ENCODE results near the gene ECI2. TPM values are rescaled to one million over a fixed set of nuclear protein-coding genes. Genes with fewer than 3 reads are reported as not detected.

The ECI2 gene
- total and polyA plus RNA-seq, 2 donors (not counting 1 experiment from before 2014, with no cell fraction given): 15.2 to 28.3 TPM

- TF ChIP-seq CTCF (IDR thresholded peaks at IDR 0.05) (no peak), EZH2 (IDR thresholded peaks at IDR 0.05; ENCODE audit: borderline replicate concordance, insufficient read depth, low read depth, low read length, poor library complexity, severe bottlenecking) (no peak)
- ATAC-seq (ENCODE audit: low read depth) (no peak), DNase-seq (no peak)
- Histone ChIP-seq H3K9ac (ENCODE audit: low read length) (no peak overlapping the region), H2AFZ (ENCODE audit: insufficient read depth, low read depth, low read length, poor library complexity, severe bottlenecking) (no peak overlapping the region), H3K79me2 (ENCODE audit: control insufficient read depth, insufficient read depth, low read length) (no peaks in the 10 kb centered on the region), H4K20me1 (ENCODE audit: control insufficient read depth, insufficient read depth, low read length, poor library complexity, severe bottlenecking) (no peaks in the 10 kb centered on the region), H3K27me3 (replicated peaks in 1 of 4; ENCODE audit: control extremely low read depth in 1 of 4, control insufficient read depth in 3 of 4, insufficient read depth in 4 of 4, low read length in 3 of 4) (no peaks in the 10 kb centered on the region), H3K9me3 (ENCODE audit: control extremely low read depth in 1 of 3, control insufficient read depth in 2 of 3, insufficient read depth in 1 of 3, low read length in 2 of 3) (peaks cover 0 to 9% (median 0%) of the 10 kb centered on the region in 3 donors), H3K4me3 (ENCODE audit: control extremely low read depth in 1 of 5, extremely low read depth in 1 of 5, insufficient read depth in 1 of 5, low read depth in 2 of 5, low read length in 4 of 5) (no peak overlapping the region), H3K4me1 (ENCODE audit: control insufficient read depth in 2 of 2, insufficient read depth in 2 of 2, low read length in 2 of 2) (peaks cover 9 to 13% of the 10 kb centered on the region in 2 donors), H3K27ac (ENCODE audit: low read length in 2 of 2) (no peak overlapping the region), H3K36me3 (replicated peaks in 1 of 2; ENCODE audit: control extremely low read depth in 1 of 2, control insufficient read depth in 1 of 2, extremely low read depth in 1 of 2, insufficient read depth in 2 of 2, low read length in 1 of 2) (peaks cover 3 to 56% of the 10 kb centered on the region in 2 experiments), H3K4me2 (replicated peaks; ENCODE audit: low read depth, low read length, poor library complexity, severe bottlenecking) (no peak overlapping the region)
- Mint-ChIP-seq H3K27me3 (no peaks in the 10 kb centered on the region), H3K4me3 (no peak overlapping the region), H3K27ac (no peak overlapping the region), H3K4me1 (peaks cover 16% of the 10 kb centered on the region), H3K9me3 (ENCODE audit: insufficient read depth) (no peaks in the 10 kb centered on the region)
- intact Hi-C loops (cut with micrococcal nuclease): loop anchor here (10.0 kb wide), 2 partner anchors 876 to 1366 kb away; partner anchors contain the start of genes PSMG4 and WRNIP1
- WGBS (ENCODE audit: insufficient coverage): 94% methylated on average over 2 of the region's 5 CpGs
- ChIA-PET CTCF (interaction anchor here (1.2 to 12.2 kb wide), 2 partner anchors 24 to 25 kb away, joined by 3 to 130 read pairs; no protein-coding TSS in a partner anchor), POLR2A (no interaction called here)
These were observed 4.9 kb downstream of the ECI2 start for GRCh38 chr6:4130357-4130987.

- no peaks in the 10 kb centered on the region for H3K27me3 ChIP-seq (replicated peaks in 1 of 4; ENCODE audit: control extremely low read depth in 1 of 4, control insufficient read depth in 3 of 4, insufficient read depth in 4 of 4, low read length in 3 of 4)
- Mint-ChIP-seq H3K4me1 (peaks cover 13% of the 10 kb centered on the region), H3K27me3 (no peaks in the 10 kb centered on the region), H3K27ac (no peak overlapping the region), H3K9me3 (ENCODE audit: insufficient read depth) (no peaks in the 10 kb centered on the region), H3K4me3 (no peak overlapping the region)
- H3K4me2 ChIP-seq (replicated peaks; ENCODE audit: low read depth, low read length, poor library complexity, severe bottlenecking): no peak overlapping the region
- POLR2A ChIA-PET: interaction anchor here (0.8 kb wide), 1 partner anchor 31 kb away, joined by 3 read pairs; no protein-coding TSS in a partner anchor
- DNase-seq (no peak), ATAC-seq (ENCODE audit: low read depth) (no peak)
- no peak overlapping the region for H3K27ac ChIP-seq (ENCODE audit: low read length in 2 of 2)
- intact Hi-C loops (cut with micrococcal nuclease): no loop called here
- H3K9me3 ChIP-seq (ENCODE audit: control extremely low read depth in 1 of 3, control insufficient read depth in 2 of 3, insufficient read depth in 1 of 3, low read length in 2 of 3): peaks cover 0 to 9% (median 0%) of the 10 kb centered on the region in 3 donors
- peaks cover 7 to 10% of the 10 kb centered on the region in 2 donors for H3K4me1 ChIP-seq (ENCODE audit: control insufficient read depth in 2 of 2, insufficient read depth in 2 of 2, low read length in 2 of 2)
- H3K9ac ChIP-seq (ENCODE audit: low read length): no peak overlapping the region
- H3K79me2 ChIP-seq (ENCODE audit: control insufficient read depth, insufficient read depth, low read length): no peaks in the 10 kb centered on the region
- H3K4me3 ChIP-seq (ENCODE audit: control extremely low read depth in 1 of 5, extremely low read depth in 1 of 5, insufficient read depth in 1 of 5, low read depth in 2 of 5, low read length in 4 of 5): no peak overlapping the region
- CTCF ChIA-PET: interaction anchor here (1.2 kb wide), 1 partner anchor 26 kb away, joined by 3 read pairs; no protein-coding TSS in a partner anchor
- no peaks in the 10 kb centered on the region for H4K20me1 ChIP-seq (ENCODE audit: control insufficient read depth, insufficient read depth, low read length, poor library complexity, severe bottlenecking)
- H2AFZ ChIP-seq (ENCODE audit: insufficient read depth, low read depth, low read length, poor library complexity, severe bottlenecking): no peak overlapping the region
- TF ChIP-seq EZH2 (IDR thresholded peaks at IDR 0.05; ENCODE audit: borderline replicate concordance, insufficient read depth, low read depth, low read length, poor library complexity, severe bottlenecking): no peak
- no peak for TF ChIP-seq CTCF (IDR thresholded peaks at IDR 0.05)
- H3K36me3 ChIP-seq (replicated peaks in 1 of 2; ENCODE audit: control extremely low read depth in 1 of 2, control insufficient read depth in 1 of 2, extremely low read depth in 1 of 2, insufficient read depth in 2 of 2, low read length in 1 of 2): peaks cover 3 to 66% of the 10 kb centered on the region in 2 experiments
These were observed 5.9 kb downstream of the ECI2 start for GRCh38 chr6:4129446-4129845.

Measured in B cell (primary cell).